GM12875 (cell line): ENCODE data around the gene EPB41.

ENCODE experiments used
- H3K4me3 ChIP-seq: one replicate; pipeline ENCODE4 v1.5.1; 2011; ENCODE audit warnings: low read depth, low read length, control low read depth
- TF ChIP-seq, protein P1 (sequence below): IDR thresholded peaks from 2 replicates; pipeline ENCODE4 v1.5.1; 2011; ENCODE audit warnings: low read depth, mild to moderate bottlenecking, control low read depth, inconsistent platforms, low read length, moderate library complexity, borderline replicate concordance; ENCODE audit not compliant: insufficient read depth

Gene EPB41

DNA sequence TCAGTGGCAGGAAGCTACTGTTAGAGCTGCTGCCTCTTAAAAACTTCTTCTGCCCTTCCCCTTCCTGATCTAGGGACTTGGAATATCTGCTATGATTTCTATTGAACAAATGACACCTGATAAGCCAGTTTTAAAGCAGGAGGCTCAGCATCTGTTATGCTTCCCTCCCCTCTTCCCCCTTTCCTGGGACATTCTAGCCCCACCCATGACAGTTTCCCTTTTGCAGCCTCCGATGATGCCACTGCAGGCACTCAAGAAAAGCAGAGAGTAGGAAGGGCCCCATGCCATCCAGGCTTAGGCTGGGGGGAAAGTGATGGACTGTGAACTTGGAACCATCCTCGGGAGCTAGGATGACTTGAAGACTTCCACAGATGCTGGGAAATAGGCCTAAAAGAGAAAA is 15.1 kb upstream of the EPB41 start:
- TF ChIP-seq, protein P1, sequence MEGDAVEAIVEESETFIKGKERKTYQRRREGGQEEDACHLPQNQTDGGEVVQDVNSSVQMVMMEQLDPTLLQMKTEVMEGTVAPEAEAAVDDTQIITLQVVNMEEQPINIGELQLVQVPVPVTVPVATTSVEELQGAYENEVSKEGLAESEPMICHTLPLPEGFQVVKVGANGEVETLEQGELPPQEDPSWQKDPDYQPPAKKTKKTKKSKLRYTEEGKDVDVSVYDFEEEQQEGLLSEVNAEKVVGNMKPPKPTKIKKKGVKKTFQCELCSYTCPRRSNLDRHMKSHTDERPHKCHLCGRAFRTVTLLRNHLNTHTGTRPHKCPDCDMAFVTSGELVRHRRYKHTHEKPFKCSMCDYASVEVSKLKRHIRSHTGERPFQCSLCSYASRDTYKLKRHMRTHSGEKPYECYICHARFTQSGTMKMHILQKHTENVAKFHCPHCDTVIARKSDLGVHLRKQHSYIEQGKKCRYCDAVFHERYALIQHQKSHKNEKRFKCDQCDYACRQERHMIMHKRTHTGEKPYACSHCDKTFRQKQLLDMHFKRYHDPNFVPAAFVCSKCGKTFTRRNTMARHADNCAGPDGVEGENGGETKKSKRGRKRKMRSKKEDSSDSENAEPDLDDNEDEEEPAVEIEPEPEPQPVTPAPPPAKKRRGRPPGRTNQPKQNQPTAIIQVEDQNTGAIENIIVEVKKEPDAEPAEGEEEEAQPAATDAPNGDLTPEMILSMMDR = no peak

DNA sequence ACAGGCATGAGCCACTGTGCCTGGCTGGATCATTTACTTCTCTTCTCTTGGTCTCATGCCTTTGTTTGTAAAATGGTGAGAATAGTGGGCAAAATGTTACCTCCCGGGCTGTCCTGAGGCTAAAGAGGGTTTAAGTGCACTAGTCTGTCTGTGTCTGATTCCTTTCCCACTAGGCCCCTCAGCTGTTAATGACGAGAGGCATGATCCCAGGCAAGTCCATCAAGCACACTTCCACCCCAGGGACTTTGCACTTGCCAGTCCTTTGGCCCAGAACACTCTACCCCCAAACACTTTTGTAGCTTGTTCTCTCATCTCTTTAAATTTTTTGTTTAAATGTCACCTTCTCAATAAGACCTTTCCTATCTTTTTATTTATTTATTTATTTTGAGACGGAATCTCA is 13.8 kb upstream of the EPB41 start:
- TF ChIP-seq, protein P1 = no peak
- H3K4me3 ChIP-seq = no peak overlapping the region

More for the DNA sequence above, 15.1 kb upstream of the EPB41 start:
- no peak overlapping the region for H3K4me3 ChIP-seq

DNA sequence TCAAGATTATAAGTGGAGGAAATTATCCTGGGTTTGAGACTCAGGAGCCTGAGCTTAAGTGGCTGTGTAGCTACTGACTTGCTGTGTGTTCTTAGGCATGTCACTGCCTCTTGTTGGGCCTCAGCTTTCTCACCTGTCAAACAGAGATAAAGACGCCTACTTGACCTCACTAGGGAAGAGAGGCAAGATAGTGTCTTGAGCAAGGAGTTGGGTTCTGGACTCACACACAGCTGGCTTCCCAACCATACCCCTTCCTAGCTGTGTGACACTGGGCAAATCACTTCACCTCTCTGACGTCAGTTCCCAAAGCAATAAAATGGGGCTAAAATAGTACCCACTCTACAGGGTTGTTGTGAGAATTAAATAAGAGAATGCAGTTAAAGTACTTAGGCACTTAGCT is 11.6 kb upstream of the EPB41 start:
- no peak overlapping the region for H3K4me3 ChIP-seq
- TF ChIP-seq, protein P1 = no peak

GRCh38 chr1:28905921-28906666 is 8.3 kb upstream of the EPB41 start:
- TF ChIP-seq, protein P1 = no peak
- no peak overlapping the region for H3K4me3 ChIP-seq

DNA sequence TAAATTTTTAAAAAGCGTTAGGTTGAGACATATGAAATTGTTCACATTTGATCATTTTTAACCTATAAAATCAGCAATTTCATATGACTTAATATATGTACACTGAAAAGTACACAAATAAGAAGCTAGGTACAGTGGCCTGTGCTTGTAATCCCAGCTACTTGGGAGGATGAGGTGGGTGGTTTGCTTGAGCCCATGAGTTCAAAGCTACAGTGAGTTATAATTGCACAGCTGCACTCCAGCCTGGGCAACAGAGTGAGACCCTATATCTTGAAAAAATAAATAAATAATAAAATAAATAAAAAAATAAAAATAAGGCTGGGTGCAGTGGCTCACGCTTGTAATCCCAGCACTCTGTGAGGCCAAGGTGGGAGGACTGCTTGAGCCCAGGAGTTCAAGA is 5.2 kb upstream of the EPB41 start:
- H3K4me3 ChIP-seq = no peak overlapping the region
- TF ChIP-seq, protein P1 = no peak

- TF ChIP-seq, protein P1 = no peak
- H3K4me3 ChIP-seq = no peak overlapping the region
Measured at GRCh38 chr1:28910379-28911115, 3.8 kb upstream of the EPB41 start.
